Measurements from ENCODE around the gene IKZF1. TPM values are rescaled to one million over a fixed set of nuclear protein-coding genes. Genes with fewer than 3 reads are reported as not detected.

IKZF1 gene
- total RNA-seq, 1 experiment from 2014 or later: 0.57 TPM

DNA sequence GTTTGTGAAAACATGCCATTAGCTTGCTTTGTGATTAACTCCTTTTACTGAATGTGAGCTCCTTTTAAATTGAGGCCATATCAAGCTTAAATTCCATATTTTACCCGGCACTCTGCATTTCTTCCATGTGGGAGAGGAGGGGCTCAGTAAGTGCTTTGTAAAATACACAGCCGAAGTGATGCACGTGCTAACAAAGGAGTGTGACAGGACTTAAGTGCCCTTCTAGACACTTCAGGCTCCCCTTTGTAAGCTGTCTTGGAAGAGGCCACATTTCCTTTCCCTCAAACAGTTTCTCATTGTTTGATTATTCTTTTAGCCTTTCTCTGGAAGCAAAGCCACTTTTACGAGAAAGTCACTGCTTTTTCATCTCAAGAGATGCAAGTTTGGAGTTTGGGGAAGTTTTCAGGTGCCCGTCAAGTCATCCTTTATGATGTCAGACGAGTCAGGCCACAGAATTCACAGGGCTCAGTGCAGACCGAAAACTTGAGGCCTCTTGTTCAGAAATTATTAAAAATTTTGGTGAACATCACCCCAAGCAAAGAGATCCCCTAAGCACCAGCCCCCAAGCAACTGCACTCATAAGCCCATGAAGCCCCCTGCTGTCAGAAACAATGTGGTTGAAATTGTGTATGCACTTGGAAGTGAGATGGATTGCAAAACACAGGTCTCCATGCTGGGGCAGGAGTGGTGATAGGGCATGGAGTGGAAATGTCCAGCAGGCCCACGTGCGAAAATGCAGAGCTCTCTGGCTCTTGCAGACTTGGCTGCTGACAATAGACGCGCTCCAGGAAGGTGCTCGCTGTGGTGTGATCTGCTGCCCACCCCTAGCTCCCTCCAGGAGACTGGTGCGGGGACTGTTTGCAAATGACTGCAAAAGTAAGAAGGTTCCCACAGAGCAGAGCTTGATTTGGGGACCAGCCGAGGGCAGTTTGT, 11.5 kb downstream of the IKZF1 start:
- no peak for TF ChIP-seq ATF3 (IDR thresholded peaks at IDR 0.05)
- H3K9ac ChIP-seq (ENCODE audit: low read length): no peak overlapping the region
- no peaks in the 10 kb centered on the region for H3K4me1 ChIP-seq (ENCODE audit: control insufficient read depth in 1 of 2, insufficient read depth in 2 of 2, low read length in 2 of 2)
- intact Hi-C loops (cut with micrococcal nuclease): no loop called here
- no peak overlapping the region for H3K27ac ChIP-seq (ENCODE audit: low read depth, low read length)
- ChIA-PET POLR2A (no interaction called here), CTCF (no interaction called here), RAD21 (ENCODE audit: low non-redundant PET in 1 of 2, low total read pairs in 2 of 2, uncharacterized antibody in 2 of 2, unreplicated experiment in 2 of 2) (no interaction called here)
- no peaks in the 10 kb centered on the region for H3K9me3 ChIP-seq (ENCODE audit: control insufficient read depth in 1 of 2, insufficient read depth in 1 of 2, low read depth in 1 of 2, low read length in 2 of 2)
- no peak overlapping the region for H3K4me2 ChIP-seq (ENCODE audit: low read length)
- no peak for ATAC-seq
- no peak overlapping the region for H3K4me3 ChIP-seq (replicated peaks in 1 of 2; ENCODE audit: low read depth in 1 of 2, low read length in 2 of 2)
- H4K20me1 ChIP-seq (ENCODE audit: insufficient read depth): no peaks in the 10 kb centered on the region
- DNase-seq (ENCODE audit: low read depth, low spot score): no peak
- BruUV-seq (replicated peaks): no TSS peak
- H3K79me2 ChIP-seq (ENCODE audit: insufficient read depth, low read length): no peaks in the 10 kb centered on the region
- no peaks in the 10 kb centered on the region for H3K36me3 ChIP-seq (ENCODE audit: control insufficient read depth in 1 of 2, insufficient read depth in 2 of 2, low read length in 2 of 2)
- H3K9me2 ChIP-seq (ENCODE audit: insufficient read depth): no peaks in the 10 kb centered on the region
- no peak overlapping the region for H2AFZ ChIP-seq (ENCODE audit: low read depth, low read length, poor library complexity, severe bottlenecking)
- H3K27me3 ChIP-seq (ENCODE audit: insufficient read depth, low read length): peaks cover 18% of the 10 kb centered on the region; the same call in 1 of the 2 replicates

DNA sequence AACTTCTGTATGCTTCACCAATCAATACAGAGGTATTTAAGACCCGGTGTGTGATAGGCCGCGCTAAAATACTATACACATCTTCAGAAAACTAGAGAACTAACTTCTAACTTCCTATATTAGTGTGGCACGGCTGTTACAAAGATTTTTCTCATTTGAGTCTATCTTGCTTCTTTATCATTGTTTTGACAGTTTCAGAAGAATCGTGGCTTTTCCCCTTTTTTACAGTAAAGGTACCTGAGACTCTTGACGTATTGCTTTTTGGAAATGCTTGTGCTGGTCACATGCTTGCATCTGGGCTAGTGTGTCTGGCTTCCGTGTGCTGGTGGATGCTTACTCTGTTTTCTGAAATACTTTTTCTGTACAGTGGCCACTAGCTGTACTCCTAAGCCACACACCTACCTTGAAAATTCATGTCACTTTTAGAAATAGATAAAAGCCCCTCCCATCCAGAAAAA, 12.7 kb downstream of the IKZF1 start:
- BruUV-seq (replicated peaks): no TSS peak
- ATAC-seq: no peak
- H3K9ac ChIP-seq (ENCODE audit: low read length): no peak overlapping the region
- H3K4me2 ChIP-seq (ENCODE audit: low read length): no peak overlapping the region
- ChIA-PET POLR2A (no interaction called here), CTCF (no interaction called here), RAD21 (ENCODE audit: low non-redundant PET in 1 of 2, low total read pairs in 2 of 2, uncharacterized antibody in 2 of 2, unreplicated experiment in 2 of 2) (no interaction called here)
- no peak for DNase-seq (ENCODE audit: low read depth, low spot score)
- H3K4me3 ChIP-seq (replicated peaks in 1 of 2; ENCODE audit: low read depth in 1 of 2, low read length in 2 of 2): no peak overlapping the region
- no peak overlapping the region for H3K27ac ChIP-seq (ENCODE audit: low read depth, low read length)
- H3K27me3 ChIP-seq (ENCODE audit: insufficient read depth, low read length): peaks cover 23% of the 10 kb centered on the region; the same call in 1 of the 2 replicates
- intact Hi-C loops (cut with micrococcal nuclease): no loop called here
- TF ChIP-seq CBX3 (IDR thresholded peaks at IDR 0.05; ENCODE audit: low read depth): no peak
- no peak for TF ChIP-seq ZNF274 (IDR thresholded peaks at IDR 0.05; ENCODE audit: low read depth, low read length)
- TF ChIP-seq ATF3 (IDR thresholded peaks at IDR 0.05): no peak
- TF ChIP-seq ZBTB33 (IDR thresholded peaks at IDR 0.05; ENCODE audit: extremely low read depth, insufficient replicate concordance, low read length): no peak
- no peak for TF ChIP-seq YY1 (IDR thresholded peaks at IDR 0.05; ENCODE audit: extremely low read depth, insufficient replicate concordance, low read depth, low read length)
- no peak for TF ChIP-seq EGR1 (IDR thresholded peaks at IDR 0.05; ENCODE audit: low read depth)
- no peak for TF ChIP-seq CTCF (IDR thresholded peaks at IDR 0.05 in 2 of 3, conservative IDR thresholded peaks at IDR 0.05 in 1 of 3; ENCODE audit: borderline replicate concordance in 1 of 3, insufficient read depth in 1 of 3, low read depth in 2 of 3, low read length in 2 of 3)
- TF ChIP-seq POLR2AphosphoS5 (IDR thresholded peaks at IDR 0.05; ENCODE audit: low read depth, low read length): no peak
- TF ChIP-seq FOSL1 (IDR thresholded peaks at IDR 0.05; ENCODE audit: low read depth): no peak
- H3K4me1 ChIP-seq (ENCODE audit: control insufficient read depth in 1 of 2, insufficient read depth in 2 of 2, low read length in 2 of 2): no peaks in the 10 kb centered on the region
- no peaks in the 10 kb centered on the region for H3K9me3 ChIP-seq (ENCODE audit: control insufficient read depth in 1 of 2, insufficient read depth in 1 of 2, low read depth in 1 of 2, low read length in 2 of 2)
- H3K9me2 ChIP-seq (ENCODE audit: insufficient read depth): no peaks in the 10 kb centered on the region
- H3K79me2 ChIP-seq (ENCODE audit: insufficient read depth, low read length): no peaks in the 10 kb centered on the region
- H2AFZ ChIP-seq (ENCODE audit: low read depth, low read length, poor library complexity, severe bottlenecking): no peak overlapping the region
- H4K20me1 ChIP-seq (ENCODE audit: insufficient read depth): no peaks in the 10 kb centered on the region
- H3K36me3 ChIP-seq (ENCODE audit: control insufficient read depth in 1 of 2, insufficient read depth in 2 of 2, low read length in 2 of 2): no peaks in the 10 kb centered on the region
